Choroid plexus epithelial cell (primary cell): ENCODE data around the gene VPS13A.

Experiments
- DNase-seq: peaks from one replicate; pipeline ENCODE4 v3.0.0-alpha.2; 2010; ENCODE audit warnings: low read depth
- H3K4me3 ChIP-seq: 2 replicates; pipeline ENCODE4 v1.5.1; 2011; ENCODE audit warnings: low read depth, mild to moderate bottlenecking, control low read depth, low read length, moderate library complexity
- TF ChIP-seq, protein P1 (sequence below): conservative IDR thresholded peaks from 2 replicates; pipeline ENCODE4 v1.5.1; 2011; ENCODE audit warnings: low read depth, mild to moderate bottlenecking, control low read depth, inconsistent platforms, low read length, moderate library complexity

Gene VPS13A

GRCh38 chr9:77163884-77164283, 13.4 kb upstream of the VPS13A start:
- TF ChIP-seq, protein P1, sequence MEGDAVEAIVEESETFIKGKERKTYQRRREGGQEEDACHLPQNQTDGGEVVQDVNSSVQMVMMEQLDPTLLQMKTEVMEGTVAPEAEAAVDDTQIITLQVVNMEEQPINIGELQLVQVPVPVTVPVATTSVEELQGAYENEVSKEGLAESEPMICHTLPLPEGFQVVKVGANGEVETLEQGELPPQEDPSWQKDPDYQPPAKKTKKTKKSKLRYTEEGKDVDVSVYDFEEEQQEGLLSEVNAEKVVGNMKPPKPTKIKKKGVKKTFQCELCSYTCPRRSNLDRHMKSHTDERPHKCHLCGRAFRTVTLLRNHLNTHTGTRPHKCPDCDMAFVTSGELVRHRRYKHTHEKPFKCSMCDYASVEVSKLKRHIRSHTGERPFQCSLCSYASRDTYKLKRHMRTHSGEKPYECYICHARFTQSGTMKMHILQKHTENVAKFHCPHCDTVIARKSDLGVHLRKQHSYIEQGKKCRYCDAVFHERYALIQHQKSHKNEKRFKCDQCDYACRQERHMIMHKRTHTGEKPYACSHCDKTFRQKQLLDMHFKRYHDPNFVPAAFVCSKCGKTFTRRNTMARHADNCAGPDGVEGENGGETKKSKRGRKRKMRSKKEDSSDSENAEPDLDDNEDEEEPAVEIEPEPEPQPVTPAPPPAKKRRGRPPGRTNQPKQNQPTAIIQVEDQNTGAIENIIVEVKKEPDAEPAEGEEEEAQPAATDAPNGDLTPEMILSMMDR = no peak
- peak; percentile 92 for DNase-seq
- no peak overlapping the region for H3K4me3 ChIP-seq

- TF ChIP-seq, protein P1 = no peak
- DNase-seq = no peak
- no peak overlapping the region for H3K4me3 ChIP-seq
These were observed 11.1 kb upstream of the VPS13A start for GRCh38 chr9:77166193-77166592.

- no peak overlapping the region for H3K4me3 ChIP-seq
- DNase-seq = no peak
- TF ChIP-seq, protein P1 = no peak
These were observed 6.2 kb upstream of the VPS13A start for GRCh38 chr9:77170991-77171699.

DNA sequence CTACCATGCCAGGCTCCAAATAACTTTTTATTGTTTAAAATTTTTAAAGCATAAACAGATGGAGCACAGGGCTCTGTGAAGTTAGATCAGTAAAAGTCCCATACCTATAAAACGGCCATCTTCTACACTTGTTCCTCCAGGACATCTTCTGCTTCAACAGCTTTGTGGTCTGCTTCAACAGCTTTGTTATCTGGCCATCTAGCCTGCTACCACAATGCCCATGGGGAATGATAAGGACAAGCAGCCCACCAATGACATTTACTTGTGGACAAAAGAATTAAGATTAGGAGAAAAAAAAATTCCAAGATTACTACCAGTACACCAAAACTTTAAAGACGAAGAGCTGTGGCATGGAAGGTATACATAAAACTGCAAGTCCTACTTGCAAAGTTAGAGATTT, 2.2 kb upstream of the VPS13A start:
- DNase-seq = no peak
- TF ChIP-seq, protein P1 = no peak
- H3K4me3 ChIP-seq = no peak overlapping the region

GRCh38 chr9:77176106-77176505, 1.2 kb upstream of the VPS13A start:
- TF ChIP-seq, protein P1 = no peak
- no peak for DNase-seq
- no peak overlapping the region for H3K4me3 ChIP-seq

GRCh38 chr9:77176686-77177142, 620 bp upstream of the VPS13A start:
- TF ChIP-seq, protein P1 = no peak
- H3K4me3 ChIP-seq = peak overlapping the region; percentile 95
- no peak for DNase-seq
